MV-4-11 (cell line): ENCODE measurements around the gene MADD.
A peak's percentile ranks its signal among the peaks of the same experiment; 100 is the strongest.
"Not testable (repeated sequence)": the region's sequence is repeated elsewhere in the genome, so short reads cannot be mapped to it uniquely, and the experiment has no call there.

Source experiments
- DNase-seq: peaks from one replicate; lab custom pipeline; 2025; lab: John Stamatoyannopoulos, UW

Gene MADD

GRCh38 chr11:47318166-47318565 lies 48.2 kb downstream of the MADD start:
- no peak for DNase-seq

DNA sequence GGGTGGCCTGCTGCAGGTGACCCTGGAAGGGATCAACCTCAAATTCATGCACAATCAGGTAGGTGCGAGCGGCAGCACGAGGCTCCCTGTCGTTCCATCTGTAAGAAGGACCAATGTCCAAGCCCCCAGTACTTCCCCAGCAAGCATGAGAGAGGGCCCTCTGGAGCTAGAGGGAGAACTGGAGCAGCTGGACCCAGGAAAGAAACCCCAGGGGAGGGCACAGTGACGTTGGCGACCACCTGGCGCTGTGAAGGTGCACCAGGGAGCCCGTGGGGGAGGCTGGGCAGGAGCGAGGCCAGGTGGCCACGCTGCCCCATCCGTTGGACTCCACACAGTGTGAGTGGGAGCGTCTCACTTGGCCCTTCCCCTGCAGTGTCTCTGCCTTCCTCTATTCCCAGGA lies 54.6 kb downstream of the MADD start:
- DNase-seq = no peak

GRCh38 chr11:47325271-47326041 lies 55.5 kb downstream of the MADD start:
- no peak for DNase-seq

GRCh38 chr11:47326198-47326597 lies 56.3 kb downstream of the MADD start:
- no peak for DNase-seq

- no peak for DNase-seq
Measured at GRCh38 chr11:47327025-47327424, 57.1 kb downstream of the MADD start.

DNA sequence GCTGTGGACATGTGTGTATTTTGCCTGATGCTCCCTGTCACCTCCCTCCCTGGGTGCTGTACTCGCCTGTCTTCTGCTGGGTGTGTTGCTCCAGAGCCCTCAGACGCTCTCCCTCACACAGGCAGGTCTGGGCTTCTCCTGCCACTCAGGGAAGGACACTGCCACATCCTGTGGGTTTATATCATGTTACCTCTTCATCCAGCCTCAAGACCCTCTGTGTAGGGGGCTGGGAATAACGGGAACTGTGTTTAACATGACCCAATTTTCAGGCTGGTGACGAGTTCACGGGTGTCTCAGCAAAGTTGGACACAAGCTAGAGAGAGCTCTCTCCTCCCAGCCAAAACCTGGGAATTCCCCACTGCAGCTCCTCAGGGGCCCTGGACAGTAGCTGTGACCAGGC lies 58.0 kb downstream of the MADD start:
- no peak for DNase-seq

DNA sequence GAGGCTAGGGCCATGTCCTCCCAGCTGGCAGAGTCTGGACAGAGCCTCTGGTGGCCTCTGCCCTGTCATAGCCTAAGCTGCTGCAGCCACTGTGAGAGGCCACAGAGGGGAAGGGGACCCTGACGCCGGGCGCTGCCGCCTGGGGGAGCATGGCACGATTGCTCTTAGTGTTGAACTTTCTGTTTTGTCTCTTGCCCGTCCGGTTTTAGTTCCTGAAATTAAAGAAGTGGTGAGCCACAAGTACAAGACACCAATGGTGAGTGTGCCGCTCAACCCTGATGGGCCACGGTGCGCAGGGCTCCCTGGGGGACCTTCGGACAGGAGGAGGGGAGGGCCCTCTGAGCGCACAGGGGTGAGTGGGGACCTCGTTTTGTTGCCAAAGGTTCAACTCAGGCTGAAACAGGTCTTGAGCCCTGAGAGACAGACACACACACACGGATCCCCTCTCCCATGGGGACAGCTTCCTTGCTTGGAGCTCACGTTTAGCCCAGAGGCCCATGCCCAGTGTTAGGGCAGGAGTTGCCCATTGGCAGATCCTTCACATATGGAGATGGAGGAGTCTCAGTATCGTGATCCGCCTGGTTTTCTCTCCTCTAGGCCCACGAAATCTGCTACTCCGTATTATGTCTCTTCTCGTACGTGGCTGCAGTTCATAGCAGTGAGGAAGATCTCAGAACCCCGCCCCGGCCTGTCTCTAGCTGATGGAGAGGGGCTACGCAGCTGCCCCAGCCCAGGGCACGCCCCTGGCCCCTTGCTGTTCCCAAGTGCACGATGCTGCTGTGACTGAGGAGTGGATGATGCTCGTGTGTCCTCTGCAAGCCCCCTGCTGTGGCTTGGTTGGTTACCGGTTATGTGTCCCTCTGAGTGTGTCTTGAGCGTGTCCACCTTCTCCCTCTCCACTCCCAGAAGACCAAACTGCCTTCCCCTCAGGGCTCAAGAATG lies 58.8 kb downstream of the MADD start:
- DNase-seq = peak; percentile 92

GRCh38 chr11:47329431-47329986 lies 59.6 kb downstream of the MADD start:
- DNase-seq = no peak

DNA sequence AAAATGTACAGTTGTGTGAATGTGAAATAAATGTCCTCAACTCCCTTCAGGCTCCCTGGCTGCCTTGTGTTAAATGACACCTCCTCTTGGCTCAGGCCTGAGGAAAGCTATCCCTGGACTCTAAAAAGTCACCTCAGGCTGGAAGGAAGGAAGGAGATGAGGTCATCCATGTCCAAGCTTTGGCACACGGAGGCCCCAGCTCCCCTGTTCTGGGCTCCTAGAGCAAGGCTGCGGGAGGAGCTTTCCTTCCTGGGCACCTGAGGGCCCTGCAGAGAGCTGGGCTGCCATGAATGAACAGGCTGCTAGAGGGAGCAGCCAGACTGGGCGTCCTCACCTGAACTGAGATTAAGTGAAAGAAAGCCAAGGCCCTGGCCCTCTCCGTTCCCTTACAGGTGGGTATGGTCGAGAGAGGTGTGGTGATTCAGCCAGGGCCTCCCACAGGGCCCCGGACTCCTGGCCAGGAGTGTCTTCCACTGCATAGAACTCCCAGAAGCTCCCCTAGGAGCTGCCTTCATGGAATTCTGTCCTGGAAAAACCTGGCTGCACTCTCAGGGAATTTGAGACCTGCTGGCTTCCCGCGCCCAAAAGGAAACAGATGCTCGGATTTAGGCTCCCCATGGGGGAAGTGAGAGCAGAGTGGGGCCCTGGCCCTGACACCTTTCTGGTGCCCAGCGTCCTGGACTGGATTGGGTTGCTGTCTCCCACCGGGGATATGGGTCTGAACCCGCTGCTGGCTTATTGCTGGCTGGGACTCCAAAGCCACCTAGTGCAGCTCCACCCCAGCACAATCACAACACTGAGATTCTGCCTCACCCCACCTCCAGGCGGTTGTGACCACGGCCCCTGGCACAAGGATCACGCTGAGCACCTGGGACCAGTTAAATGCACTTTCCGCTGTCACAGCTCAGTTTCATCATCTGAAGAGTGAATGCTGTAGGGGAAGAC lies 60.3 kb downstream of the MADD start:
- DNase-seq = no peak

DNA sequence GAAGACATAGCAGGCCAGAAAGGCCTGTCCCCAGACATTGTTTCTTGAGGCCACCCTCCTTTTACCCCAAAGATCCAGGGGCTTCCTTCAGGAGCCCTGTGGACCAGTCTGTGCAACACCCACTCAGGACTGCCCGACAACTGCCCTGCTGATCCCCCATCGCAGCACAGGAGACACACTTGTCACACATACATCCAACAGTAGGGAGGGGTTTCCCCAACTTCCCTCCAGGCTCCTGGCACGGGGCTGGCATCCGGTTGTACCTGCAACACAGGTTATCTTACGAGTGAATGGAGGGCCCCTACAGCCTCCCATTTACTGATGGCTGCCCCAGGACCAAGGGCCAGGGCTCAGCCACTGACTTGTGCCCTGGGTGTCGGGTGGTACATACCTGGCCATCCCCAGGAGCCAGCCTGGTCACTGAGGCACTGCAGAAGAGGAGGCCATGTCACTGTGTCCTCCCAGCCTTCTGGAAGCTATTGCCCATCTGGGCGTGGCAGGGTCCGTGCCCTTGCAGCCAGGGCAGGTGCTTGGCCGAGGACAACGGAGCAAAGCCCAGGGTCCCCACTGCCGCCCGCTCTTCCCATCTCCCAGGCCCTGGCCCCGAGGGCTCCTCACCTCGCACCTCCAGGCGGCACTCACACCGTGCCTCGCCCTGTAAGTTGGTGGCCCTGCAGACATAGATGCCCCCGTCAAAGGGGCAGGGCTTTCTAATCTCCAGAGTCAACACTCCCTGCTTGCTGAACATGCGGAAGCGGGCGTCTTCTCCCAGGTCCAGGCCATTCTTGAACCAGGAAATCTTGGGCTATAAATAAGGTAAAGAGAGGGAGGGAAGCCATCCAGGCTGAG lies 61.7 kb downstream of the MADD start:
- DNase-seq = no peak

DNA sequence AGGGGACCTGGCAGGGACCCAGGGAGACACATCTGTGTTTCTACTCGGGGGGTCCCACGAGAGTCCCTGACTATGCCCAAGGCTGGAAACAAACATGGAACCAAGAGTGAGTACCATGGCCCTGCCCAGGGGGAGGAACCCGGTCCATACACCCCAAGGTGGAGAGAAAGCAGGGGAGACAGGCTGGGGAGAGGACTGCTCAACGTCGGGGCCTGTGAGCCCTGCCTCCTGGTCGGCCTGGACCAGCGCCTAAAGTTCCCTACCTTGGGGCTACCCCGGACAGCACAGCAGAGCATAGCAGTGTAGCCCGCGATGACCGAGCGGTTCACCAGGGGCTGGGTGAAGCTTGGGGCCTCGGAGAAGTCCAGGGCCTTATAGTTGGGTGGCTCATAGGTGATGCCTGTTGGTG lies 62.4 kb downstream of the MADD start:
- DNase-seq = no peak

DNA sequence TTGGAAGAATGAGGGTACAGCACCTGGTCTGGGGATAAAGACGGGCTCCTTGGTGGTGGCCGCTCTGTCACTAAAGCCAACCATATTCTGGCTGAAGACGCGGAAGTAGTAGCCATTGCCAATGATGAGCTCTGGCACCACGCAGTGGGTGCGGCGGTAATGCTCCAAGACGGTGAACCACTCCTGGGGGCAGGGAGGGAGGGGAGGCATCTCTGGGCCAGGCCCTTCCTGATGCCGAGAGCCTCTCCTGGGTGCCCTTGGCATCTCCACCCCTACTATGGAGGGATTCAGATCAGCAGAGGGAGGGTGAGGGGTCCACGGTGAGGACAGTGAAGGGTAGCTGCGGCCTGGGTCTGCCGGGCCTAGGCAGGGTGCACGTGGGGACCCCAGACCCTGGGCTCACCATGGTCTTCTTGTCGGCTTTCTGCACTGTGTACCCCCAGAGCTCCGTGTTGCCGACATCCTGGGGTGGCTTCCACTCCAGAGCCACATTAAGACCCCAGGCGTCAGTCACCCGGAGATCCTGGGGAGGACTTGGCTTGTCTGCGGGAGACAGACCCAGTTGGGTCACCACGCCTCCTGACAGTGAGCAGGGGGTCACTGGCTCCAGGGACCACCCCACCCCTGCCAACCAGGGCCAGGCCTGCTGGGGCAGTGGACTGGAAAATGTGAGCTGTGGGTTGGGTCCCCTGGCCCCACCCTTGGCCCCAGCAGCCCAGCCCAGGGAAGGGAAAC lies 63.0 kb downstream of the MADD start:
- no peak for DNase-seq

DNA sequence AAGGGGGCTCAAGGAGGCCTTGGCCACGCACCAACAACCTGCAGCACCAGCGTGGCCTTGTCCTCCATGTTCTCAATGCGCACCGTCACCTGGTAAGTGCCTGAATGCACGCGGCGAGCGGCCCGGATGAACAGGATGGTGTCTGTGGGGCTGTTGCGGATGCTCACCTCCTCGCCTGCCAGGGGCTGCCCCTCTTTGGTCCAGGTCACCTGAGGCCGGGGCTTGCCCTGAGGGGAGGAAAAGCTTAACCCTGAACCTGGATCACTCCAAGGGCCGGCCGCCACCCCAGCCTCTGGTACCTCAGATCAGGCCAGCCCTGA lies 63.6 kb downstream of the MADD start:
- no peak for DNase-seq

- no peak for DNase-seq
Measured at GRCh38 chr11:47333886-47334443, 64.0 kb downstream of the MADD start.

- not testable (repeated sequence) for DNase-seq
Measured at GRCh38 chr11:47334699-47335411, 64.9 kb downstream of the MADD start.

DNA sequence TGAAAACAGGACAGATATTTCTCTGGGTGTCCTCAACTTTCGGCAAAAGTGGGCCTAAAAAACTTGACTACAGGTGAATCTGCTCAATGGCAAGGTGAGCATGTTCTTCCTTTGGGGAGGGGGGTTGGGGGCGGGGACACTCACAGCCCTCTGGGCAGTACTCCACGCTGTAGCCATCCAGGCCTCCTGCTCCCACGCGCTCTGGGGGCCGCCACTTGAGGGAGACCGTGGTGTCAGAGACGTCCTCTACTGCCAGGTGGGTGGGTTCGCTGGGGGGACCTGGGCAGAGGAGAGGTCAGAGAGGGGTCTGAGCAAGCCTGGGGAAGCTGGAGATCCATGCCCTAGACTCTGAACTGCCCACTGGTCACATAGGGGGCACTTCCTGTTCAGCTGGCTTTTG lies 65.8 kb downstream of the MADD start:
- no peak for DNase-seq

GRCh38 chr11:47336595-47336994 lies 66.7 kb downstream of the MADD start:
- DNase-seq = no peak

DNA sequence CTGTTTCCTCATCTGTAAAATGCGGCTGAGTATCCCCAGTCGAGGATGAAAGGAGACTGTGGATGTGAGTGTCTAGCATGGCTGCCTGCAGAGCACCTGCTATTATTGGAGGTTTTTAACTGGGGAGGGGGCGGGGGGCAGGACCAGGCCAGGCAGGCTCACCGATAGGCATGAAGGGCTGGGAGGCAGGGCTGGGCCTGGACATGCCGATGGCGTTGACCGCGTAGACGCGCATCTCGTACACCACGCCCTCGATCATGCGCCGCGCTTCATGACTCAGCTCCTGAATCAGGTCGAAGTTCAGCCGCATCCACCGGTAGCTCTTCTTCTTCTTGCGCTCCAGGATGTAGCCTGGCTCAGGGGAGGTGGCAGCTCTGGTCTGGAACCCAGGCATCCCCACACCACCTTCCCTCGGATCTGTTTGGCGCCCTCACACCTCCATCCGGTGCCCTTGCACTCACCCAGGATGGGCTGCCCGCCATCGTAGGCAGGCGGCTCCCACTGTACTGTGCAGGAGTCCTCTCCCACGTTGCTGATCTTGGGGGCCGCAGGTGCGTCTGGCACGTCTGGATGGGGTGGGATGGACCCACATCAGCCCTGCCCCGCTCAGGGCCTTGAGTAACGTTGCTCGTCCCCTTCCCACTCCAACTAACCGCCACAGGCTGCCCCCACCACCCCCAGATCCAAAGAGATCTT lies 67.4 kb downstream of the MADD start:
- DNase-seq = no peak
